HL-60 (cell line): ENCODE measurements around the gene KRT81.

Experiments used
- GABPA ChIP-seq: IDR thresholded peaks from 2 replicates; pipeline ENCODE4 v1.6.1; 2012; ENCODE audit warnings: low read depth
- POLR2AphosphoS5 ChIP-seq: IDR thresholded peaks from 2 replicates; pipeline ENCODE4 v1.6.1; 2012; ENCODE audit warnings: low read depth
- SPI1 ChIP-seq: IDR thresholded peaks from 2 replicates; pipeline ENCODE4 v1.6.1; 2012; ENCODE audit warnings: low read depth, mild to moderate bottlenecking, borderline replicate concordance
- TF ChIP-seq, protein P1 (sequence below): IDR thresholded peaks from one replicate; pipeline ENCODE4 v1.5.1; 2011; ENCODE audit warnings: low read length, control low read depth, inconsistent platforms; ENCODE audit not compliant: insufficient read depth
- TF ChIP-seq, protein P2 (sequence below): IDR thresholded peaks from 2 replicates; pipeline ENCODE4 v1.6.1; 2012; ENCODE audit warnings: low read depth; ENCODE audit not compliant: insufficient replicate concordance

DNA sequence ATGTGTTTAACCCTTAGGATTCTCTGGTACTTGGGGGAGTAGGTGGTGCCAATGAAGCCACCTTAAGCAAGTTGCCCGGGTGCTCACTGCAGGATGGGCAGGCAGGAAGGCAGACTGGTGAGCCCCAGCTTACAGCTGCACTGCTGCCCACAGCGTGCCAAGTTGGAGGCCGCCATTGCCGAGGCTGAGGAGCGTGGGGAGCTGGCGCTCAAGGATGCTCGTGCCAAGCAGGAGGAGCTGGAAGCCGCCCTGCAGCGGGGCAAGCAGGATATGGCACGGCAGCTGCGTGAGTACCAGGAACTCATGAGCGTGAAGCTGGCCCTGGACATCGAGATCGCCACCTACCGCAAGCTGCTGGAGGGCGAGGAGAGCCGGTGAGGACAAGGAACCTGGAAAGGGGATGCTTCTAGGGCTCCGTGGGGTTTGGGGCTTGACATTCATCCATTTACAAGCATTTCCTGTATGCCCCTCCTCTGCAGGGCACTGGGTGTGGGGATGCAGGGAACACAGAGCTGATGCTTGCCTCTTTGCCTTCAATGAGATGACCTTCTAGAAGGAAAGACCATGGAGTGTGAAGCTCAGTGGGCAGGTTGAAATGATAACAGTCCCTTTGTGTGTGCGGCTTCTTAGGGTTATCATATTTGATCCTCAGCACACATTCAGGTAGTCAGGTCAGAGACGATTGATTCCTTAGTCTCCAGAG lies 45.9 kb downstream of the KRT81 start:
- TF ChIP-seq, protein P1, sequence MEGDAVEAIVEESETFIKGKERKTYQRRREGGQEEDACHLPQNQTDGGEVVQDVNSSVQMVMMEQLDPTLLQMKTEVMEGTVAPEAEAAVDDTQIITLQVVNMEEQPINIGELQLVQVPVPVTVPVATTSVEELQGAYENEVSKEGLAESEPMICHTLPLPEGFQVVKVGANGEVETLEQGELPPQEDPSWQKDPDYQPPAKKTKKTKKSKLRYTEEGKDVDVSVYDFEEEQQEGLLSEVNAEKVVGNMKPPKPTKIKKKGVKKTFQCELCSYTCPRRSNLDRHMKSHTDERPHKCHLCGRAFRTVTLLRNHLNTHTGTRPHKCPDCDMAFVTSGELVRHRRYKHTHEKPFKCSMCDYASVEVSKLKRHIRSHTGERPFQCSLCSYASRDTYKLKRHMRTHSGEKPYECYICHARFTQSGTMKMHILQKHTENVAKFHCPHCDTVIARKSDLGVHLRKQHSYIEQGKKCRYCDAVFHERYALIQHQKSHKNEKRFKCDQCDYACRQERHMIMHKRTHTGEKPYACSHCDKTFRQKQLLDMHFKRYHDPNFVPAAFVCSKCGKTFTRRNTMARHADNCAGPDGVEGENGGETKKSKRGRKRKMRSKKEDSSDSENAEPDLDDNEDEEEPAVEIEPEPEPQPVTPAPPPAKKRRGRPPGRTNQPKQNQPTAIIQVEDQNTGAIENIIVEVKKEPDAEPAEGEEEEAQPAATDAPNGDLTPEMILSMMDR: no peak
- TF ChIP-seq POLR2AphosphoS5: no peak
- TF ChIP-seq GABPA: no peak
- TF ChIP-seq, protein P2, sequence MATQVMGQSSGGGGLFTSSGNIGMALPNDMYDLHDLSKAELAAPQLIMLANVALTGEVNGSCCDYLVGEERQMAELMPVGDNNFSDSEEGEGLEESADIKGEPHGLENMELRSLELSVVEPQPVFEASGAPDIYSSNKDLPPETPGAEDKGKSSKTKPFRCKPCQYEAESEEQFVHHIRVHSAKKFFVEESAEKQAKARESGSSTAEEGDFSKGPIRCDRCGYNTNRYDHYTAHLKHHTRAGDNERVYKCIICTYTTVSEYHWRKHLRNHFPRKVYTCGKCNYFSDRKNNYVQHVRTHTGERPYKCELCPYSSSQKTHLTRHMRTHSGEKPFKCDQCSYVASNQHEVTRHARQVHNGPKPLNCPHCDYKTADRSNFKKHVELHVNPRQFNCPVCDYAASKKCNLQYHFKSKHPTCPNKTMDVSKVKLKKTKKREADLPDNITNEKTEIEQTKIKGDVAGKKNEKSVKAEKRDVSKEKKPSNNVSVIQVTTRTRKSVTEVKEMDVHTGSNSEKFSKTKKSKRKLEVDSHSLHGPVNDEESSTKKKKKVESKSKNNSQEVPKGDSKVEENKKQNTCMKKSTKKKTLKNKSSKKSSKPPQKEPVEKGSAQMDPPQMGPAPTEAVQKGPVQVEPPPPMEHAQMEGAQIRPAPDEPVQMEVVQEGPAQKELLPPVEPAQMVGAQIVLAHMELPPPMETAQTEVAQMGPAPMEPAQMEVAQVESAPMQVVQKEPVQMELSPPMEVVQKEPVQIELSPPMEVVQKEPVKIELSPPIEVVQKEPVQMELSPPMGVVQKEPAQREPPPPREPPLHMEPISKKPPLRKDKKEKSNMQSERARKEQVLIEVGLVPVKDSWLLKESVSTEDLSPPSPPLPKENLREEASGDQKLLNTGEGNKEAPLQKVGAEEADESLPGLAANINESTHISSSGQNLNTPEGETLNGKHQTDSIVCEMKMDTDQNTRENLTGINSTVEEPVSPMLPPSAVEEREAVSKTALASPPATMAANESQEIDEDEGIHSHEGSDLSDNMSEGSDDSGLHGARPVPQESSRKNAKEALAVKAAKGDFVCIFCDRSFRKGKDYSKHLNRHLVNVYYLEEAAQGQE: no peak
- no peak for TF ChIP-seq SPI1
